Fibroblast of lung (primary cell): ENCODE results near the gene PTPRCAP. TPM values are rescaled to one million over a fixed set of nuclear protein-coding genes. Genes with fewer than 3 reads are reported as not detected.

Experiments
- DNase-seq, 2 donors: peaks; one replicate each; pipeline versions ENCODE4 v3.0.0 to v3.0.0-alpha.2; 2010; ENCODE audit warnings: low read depth in 2 of 2
- H2AFZ ChIP-seq: 2 replicates; pipeline ENCODE4 v1.5.1; 2012; ENCODE audit warnings: low read length, control low read depth, inconsistent platforms
- H3K27ac ChIP-seq: 2 replicates; pipeline ENCODE4 v1.5.1; 2011; ENCODE audit warnings: low read length, control low read depth; ENCODE audit not compliant: insufficient read depth
- H3K27me3 ChIP-seq: 2 replicates; pipeline ENCODE4 v1.5.1; 2011; ENCODE audit warnings: mild to moderate bottlenecking, low read length; ENCODE audit not compliant: control insufficient read depth, insufficient read depth
- H3K36me3 ChIP-seq: 2 replicates; pipeline ENCODE4 v1.5.1; 2011; ENCODE audit warnings: low read length; ENCODE audit not compliant: control insufficient read depth, insufficient read depth
- H3K4me1 ChIP-seq: 2 replicates; pipeline ENCODE4 v1.5.1; 2011; ENCODE audit warnings: low read length; ENCODE audit not compliant: control insufficient read depth, insufficient read depth; ENCODE audit errors: extremely low read depth
- H3K4me2 ChIP-seq: 2 replicates; pipeline ENCODE4 v1.5.1; 2011; ENCODE audit warnings: low read length, control low read depth; ENCODE audit not compliant: insufficient read depth; ENCODE audit errors: extremely low read depth
- H3K4me3 ChIP-seq, 4 experiments: fragments of 200-600 bp in 1 of 4; sonication (generic) in 1 of 4; replicated peaks in 1 of 4; 2 replicates each; pipeline ENCODE4 v1.5.1; 2011 to 2016; ENCODE audit warnings: low read length in 4 of 4, low read depth in 3 of 4, mild to moderate bottlenecking in 3 of 4, control low read depth in 2 of 4, inconsistent platforms in 1 of 4, mixed read lengths in 1 of 4; ENCODE audit not compliant: insufficient read depth in 1 of 4; ENCODE audit errors: control extremely low read depth in 1 of 4
- H3K79me2 ChIP-seq: 2 replicates; pipeline ENCODE4 v1.5.1; 2012; ENCODE audit warnings: mild to moderate bottlenecking, low read length, inconsistent platforms; ENCODE audit not compliant: control insufficient read depth, insufficient read depth
- H3K9ac ChIP-seq: 2 replicates; pipeline ENCODE4 v1.5.1; 2011; ENCODE audit warnings: mild to moderate bottlenecking, low read length, control low read depth; ENCODE audit not compliant: insufficient read depth
- H3K9me3 ChIP-seq: 2 replicates; pipeline ENCODE4 v1.5.1; 2012; ENCODE audit warnings: low read depth, low read length; ENCODE audit not compliant: control insufficient read depth, insufficient read depth
- H4K20me1 ChIP-seq: 2 replicates; pipeline ENCODE4 v1.5.1; 2011; ENCODE audit warnings: low read length; ENCODE audit not compliant: control insufficient read depth, insufficient read depth; ENCODE audit errors: extremely low read depth
- EZH2 ChIP-seq: IDR thresholded peaks from 2 replicates; pipeline ENCODE4 v1.5.1; 2012; ENCODE audit warnings: low read length, control low read depth, mild to moderate bottlenecking; ENCODE audit errors: missing control alignments
- polyA plus RNA-seq, 2 donors: library from polyadenylated mRNA; depleted of rRNA in 1 of 2; stranded (reverse) in 1 of 2; unstranded in 1 of 2; fragments of >200 nt; gene quantifications; 2 replicates each; pipeline ENCODE4 v1.2.1, GENCODE V29; 2011 to 2012; ENCODE audit warnings: missing spikeins in 1 of 2
- total RNA-seq: library from RNA; depleted of rRNA; stranded (reverse); fragments of >200 nt; gene quantifications from 2 replicates; pipeline ENCODE4 v1.2.1, GENCODE V29; 2014
- TF ChIP-seq, protein P1 (sequence below), 2 donors: IDR thresholded peaks in 1 of 2; conservative IDR thresholded peaks in 1 of 2; 1 replicate in 1 of 2; 2 replicates in 1 of 2; pipeline ENCODE4 v1.5.1; 2011 to 2012; ENCODE audit warnings: low read length in 2 of 2, control low read depth in 1 of 2, inconsistent platforms in 1 of 2, low read depth in 1 of 2, mild to moderate bottlenecking in 1 of 2

PTPRCAP gene
- total and polyA plus RNA-seq, 2 donors (not counting 1 experiment from before 2014, with no cell fraction given), result 0.17 TPM; not detected in 1

DNA sequence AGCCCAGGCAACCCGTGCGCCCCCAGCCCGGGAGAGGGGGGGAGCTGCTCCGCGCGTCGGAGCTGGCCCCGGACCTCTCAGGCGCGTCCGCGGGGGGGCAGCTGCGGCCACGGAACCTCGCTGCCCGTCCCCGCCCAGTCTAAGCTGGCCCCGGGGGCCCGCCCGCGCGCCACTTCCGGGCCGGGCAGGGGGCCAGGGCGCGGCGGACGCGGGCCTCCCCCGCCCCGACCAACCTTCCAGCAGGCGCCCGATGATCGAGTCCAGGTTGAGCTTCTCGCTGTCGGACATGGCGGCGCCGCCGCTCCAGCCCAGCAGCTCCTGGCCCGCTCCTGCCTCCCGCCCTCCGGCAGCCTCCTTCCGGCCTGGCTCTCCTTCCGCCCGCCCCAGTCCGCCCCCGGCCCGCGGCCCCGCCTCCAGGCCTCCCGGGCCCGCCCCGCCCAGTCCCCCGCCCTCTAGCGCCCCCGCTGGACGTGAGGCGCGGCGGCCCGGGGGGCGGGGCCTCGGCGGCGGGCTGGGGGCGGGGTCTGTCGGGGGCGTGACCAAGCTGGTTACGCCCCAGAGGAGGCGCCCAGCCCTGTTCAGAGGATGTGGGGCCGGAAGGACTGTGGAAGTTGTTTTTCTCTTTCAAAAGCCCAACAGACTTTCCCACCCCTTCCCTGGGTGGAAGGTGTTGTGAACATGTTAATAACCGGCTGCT lies 35.8 kb downstream of the PTPRCAP start, which contains the start of gene PPP1CA:
Gene PPP1CA (minus strand): TSS at position 364 of the 697 bp plus-strand sequence. CDS start 76 bp downstream, at position 288.
- no peak for TF ChIP-seq EZH2
- TF ChIP-seq, protein P1, sequence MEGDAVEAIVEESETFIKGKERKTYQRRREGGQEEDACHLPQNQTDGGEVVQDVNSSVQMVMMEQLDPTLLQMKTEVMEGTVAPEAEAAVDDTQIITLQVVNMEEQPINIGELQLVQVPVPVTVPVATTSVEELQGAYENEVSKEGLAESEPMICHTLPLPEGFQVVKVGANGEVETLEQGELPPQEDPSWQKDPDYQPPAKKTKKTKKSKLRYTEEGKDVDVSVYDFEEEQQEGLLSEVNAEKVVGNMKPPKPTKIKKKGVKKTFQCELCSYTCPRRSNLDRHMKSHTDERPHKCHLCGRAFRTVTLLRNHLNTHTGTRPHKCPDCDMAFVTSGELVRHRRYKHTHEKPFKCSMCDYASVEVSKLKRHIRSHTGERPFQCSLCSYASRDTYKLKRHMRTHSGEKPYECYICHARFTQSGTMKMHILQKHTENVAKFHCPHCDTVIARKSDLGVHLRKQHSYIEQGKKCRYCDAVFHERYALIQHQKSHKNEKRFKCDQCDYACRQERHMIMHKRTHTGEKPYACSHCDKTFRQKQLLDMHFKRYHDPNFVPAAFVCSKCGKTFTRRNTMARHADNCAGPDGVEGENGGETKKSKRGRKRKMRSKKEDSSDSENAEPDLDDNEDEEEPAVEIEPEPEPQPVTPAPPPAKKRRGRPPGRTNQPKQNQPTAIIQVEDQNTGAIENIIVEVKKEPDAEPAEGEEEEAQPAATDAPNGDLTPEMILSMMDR (conservative IDR thresholded peaks at IDR 0.05 in 1 of 2, IDR thresholded peaks at IDR 0.05 in 1 of 2; ENCODE audit: low read depth in 1 of 2, low read length in 2 of 2), result no peak
- Histone ChIP-seq H3K9ac (peak within 1 kb of the TSS; percentile 86), H4K20me1 (no peaks in the 10 kb centered on the region), H3K9me3 (no peaks in the 10 kb centered on the region), H3K79me2 (peaks cover 24% of the 10 kb centered on the region), H3K4me1 (peaks cover 6% of the 10 kb centered on the region), H3K27ac (peak within 1 kb of the TSS; percentile 89), H3K4me3 (peak within 1 kb of the TSS; percentile 80 to 99 (median 92)), H3K4me2 (peak within 1 kb of the TSS; percentile 94), H3K36me3 (peaks cover 20% of the 10 kb centered on the region), H3K27me3 (no peaks in the 10 kb centered on the region), H2AFZ (peak within 1 kb of the TSS; percentile 91)
- peak; percentile 79 to 88 for DNase-seq

- H3K27me3 ChIP-seq, result no peaks in the 10 kb centered on the region
- no peak for TF ChIP-seq EZH2
- TF ChIP-seq, protein P1 (conservative IDR thresholded peaks at IDR 0.05 in 1 of 2, IDR thresholded peaks at IDR 0.05 in 1 of 2; ENCODE audit: low read depth in 1 of 2, low read length in 2 of 2), result no peak
- no peak overlapping the region for H2AFZ ChIP-seq
- peaks cover 6% of the 10 kb centered on the region for H3K4me1 ChIP-seq
- H3K9me3 ChIP-seq, result no peaks in the 10 kb centered on the region
- H3K4me2 ChIP-seq, result peak overlapping the region; percentile 94
- H3K9ac ChIP-seq, result peak overlapping the region; percentile 86
- peaks cover 24% of the 10 kb centered on the region for H3K79me2 ChIP-seq
- H4K20me1 ChIP-seq, result no peaks in the 10 kb centered on the region
- H3K27ac ChIP-seq, result peak overlapping the region; percentile 89
- DNase-seq, result no peak
- peak overlapping the region; percentile 80 to 99 (median 92) for H3K4me3 ChIP-seq
- peaks cover 20% of the 10 kb centered on the region for H3K36me3 ChIP-seq
Measured at GRCh38 chr11:67400942-67401494, 36.5 kb downstream of the PTPRCAP start.

GRCh38 chr11:67400251-67400941 lies 37.1 kb downstream of the PTPRCAP start:
- no peak for TF ChIP-seq EZH2
- TF ChIP-seq, protein P1 (conservative IDR thresholded peaks at IDR 0.05 in 1 of 2, IDR thresholded peaks at IDR 0.05 in 1 of 2; ENCODE audit: low read depth in 1 of 2, low read length in 2 of 2), result no peak
- no peak overlapping the region for H2AFZ ChIP-seq
- DNase-seq, result no peak
- H3K4me1 ChIP-seq, result peaks cover 6% of the 10 kb centered on the region
- H3K9me3 ChIP-seq, result no peaks in the 10 kb centered on the region
- no peaks in the 10 kb centered on the region for H3K27me3 ChIP-seq
- H3K4me3 ChIP-seq, result peak overlapping the region; percentile 80 to 99 (median 92)
- H3K79me2 ChIP-seq, result peaks cover 24% of the 10 kb centered on the region
- H3K4me2 ChIP-seq, result peak overlapping the region; percentile 94
- H3K9ac ChIP-seq, result peak overlapping the region; percentile 86
- H4K20me1 ChIP-seq, result no peaks in the 10 kb centered on the region
- H3K27ac ChIP-seq, result peak overlapping the region; percentile 89
- peaks cover 20% of the 10 kb centered on the region for H3K36me3 ChIP-seq
